H1 (cell line): ENCODE measurements around the gene CELF4.

Experiments
- RAD21 ChIP-seq, 2 experiments: IDR thresholded peaks in 1 of 2; conservative IDR thresholded peaks in 1 of 2; 2 replicates each; pipeline ENCODE4 v1.6.1; 2011; ENCODE audit warnings: low read depth in 2 of 2, low read length in 2 of 2, improper control_type of control experiment in 1 of 2, inconsistent platforms in 1 of 2, mild to moderate bottlenecking in 1 of 2, moderate library complexity in 1 of 2
- TBP ChIP-seq: IDR thresholded peaks from 2 replicates; pipeline ENCODE4 v1.6.1; 2011; ENCODE audit warnings: low read depth, low read length, improper control_type of control experiment
- YY1 ChIP-seq: IDR thresholded peaks from 2 replicates; pipeline ENCODE4 v1.6.1; 2011; ENCODE audit warnings: low read depth, mild to moderate bottlenecking, low read length

DNA sequence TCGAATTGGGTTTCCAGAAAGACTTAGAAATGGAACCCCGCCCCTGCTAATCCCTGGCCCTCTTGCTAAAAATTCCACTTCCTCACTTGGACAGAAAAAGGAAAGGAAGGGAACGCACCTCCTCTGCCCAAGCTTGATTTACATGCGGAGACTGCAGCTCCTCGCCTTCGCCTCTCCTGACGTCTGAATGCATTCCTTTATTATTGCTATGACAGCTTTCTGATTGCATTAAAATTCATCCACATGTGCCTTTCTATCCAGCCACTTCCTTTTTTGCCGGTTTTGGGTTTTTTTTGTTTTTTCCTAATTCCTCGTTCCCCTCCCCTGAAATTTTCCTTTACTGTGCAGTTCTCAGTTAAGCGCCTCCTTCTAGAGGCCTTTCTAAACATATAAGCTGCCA lies 287.8 kb downstream of the CELF4 start:
- TF ChIP-seq TBP (no peak), YY1 (no peak), RAD21 (IDR thresholded peaks at IDR 0.05 in 1 of 2, conservative IDR thresholded peaks at IDR 0.05 in 1 of 2; ENCODE audit: low read depth in 2 of 2, low read length in 2 of 2) (no peak)
